ENCODE measurements around the gene ME1.

ME1 gene

GRCh38 chr6:83436674-83437073 is 5.8 kb upstream of the ME1 start:
- no peaks in the 10 kb centered on the region for H3K9me3 ChIP-seq (replicated peaks; ENCODE audit: insufficient read depth, low read length)
- no peak overlapping the region for H3K27ac ChIP-seq (ENCODE audit: low read length)
- TF ChIP-seq EZH2 (optimal IDR thresholded peaks at IDR 0.05; ENCODE audit: low read depth, low read length) (no peak), EZH2phosphoT487 (IDR thresholded peaks at IDR 0.05; ENCODE audit: low read length) (no peak), CTCF (IDR thresholded peaks at IDR 0.05; ENCODE audit: low read length) (no peak)
- H3K4me2 ChIP-seq (ENCODE audit: low read depth, low read length) = no peak overlapping the region
- no peaks in the 10 kb centered on the region for H3K27me3 ChIP-seq (replicated peaks; ENCODE audit: insufficient read depth, low read length)
- no peaks in the 10 kb centered on the region for H3K9me2 ChIP-seq (replicated peaks; ENCODE audit: insufficient read depth, low read length)
- no peaks in the 10 kb centered on the region for H4K20me1 ChIP-seq (ENCODE audit: insufficient read depth, low read length)
- peaks cover 10% of the 10 kb centered on the region for H3K4me1 ChIP-seq (ENCODE audit: low read length)
- H3K4me3 ChIP-seq (ENCODE audit: low read length) = no peak overlapping the region
- no peak for DNase-seq
- no peaks in the 10 kb centered on the region for H3K36me3 ChIP-seq (replicated peaks; ENCODE audit: insufficient read depth, low read length)
- no peak overlapping the region for H3K9ac ChIP-seq (ENCODE audit: low read length)
- no peak overlapping the region for H2AFZ ChIP-seq (ENCODE audit: low read length)
- peaks cover 12% of the 10 kb centered on the region; the same call in 1 of the 2 replicates for H3F3A ChIP-seq (ENCODE audit: insufficient read depth, low read length)
- H3K79me2 ChIP-seq (ENCODE audit: low read length) = no peaks in the 10 kb centered on the region

GRCh38 chr6:83433177-83433576 is 2.3 kb upstream of the ME1 start:
- Histone ChIP-seq H3F3A (ENCODE audit: insufficient read depth, low read length) (peaks cover 18% of the 10 kb centered on the region; the same call in 1 of the 2 replicates), H3K27ac (ENCODE audit: low read length) (no peak overlapping the region), H3K27me3 (replicated peaks; ENCODE audit: insufficient read depth, low read length) (no peaks in the 10 kb centered on the region), H3K9me3 (replicated peaks; ENCODE audit: insufficient read depth, low read length) (no peaks in the 10 kb centered on the region), H3K9me2 (replicated peaks; ENCODE audit: insufficient read depth, low read length) (no peaks in the 10 kb centered on the region), H3K4me1 (ENCODE audit: low read length) (peaks cover 14% of the 10 kb centered on the region), H3K79me2 (ENCODE audit: low read length) (peaks cover 20% of the 10 kb centered on the region), H3K4me3 (ENCODE audit: low read length) (no peak overlapping the region), H3K9ac (ENCODE audit: low read length) (no peak overlapping the region), H4K20me1 (ENCODE audit: insufficient read depth, low read length) (no peaks in the 10 kb centered on the region), H3K36me3 (replicated peaks; ENCODE audit: insufficient read depth, low read length) (no peaks in the 10 kb centered on the region), H3K4me2 (ENCODE audit: low read depth, low read length) (no peak overlapping the region), H2AFZ (ENCODE audit: low read length) (no peak overlapping the region)
- DNase-seq = no peak
- TF ChIP-seq EZH2phosphoT487 (IDR thresholded peaks at IDR 0.05; ENCODE audit: low read length) (no peak), EZH2 (optimal IDR thresholded peaks at IDR 0.05; ENCODE audit: low read depth, low read length) (no peak), CTCF (IDR thresholded peaks at IDR 0.05; ENCODE audit: low read length) (no peak)

GRCh38 chr6:83432636-83433035 is 1.8 kb upstream of the ME1 start:
- TF ChIP-seq EZH2phosphoT487 (IDR thresholded peaks at IDR 0.05; ENCODE audit: low read length) (no peak), EZH2 (optimal IDR thresholded peaks at IDR 0.05; ENCODE audit: low read depth, low read length) (no peak)
- Histone ChIP-seq H3K9me2 (replicated peaks; ENCODE audit: insufficient read depth, low read length) (no peaks in the 10 kb centered on the region), H3K4me3 (ENCODE audit: low read length) (no peak overlapping the region), H3K27me3 (replicated peaks; ENCODE audit: insufficient read depth, low read length) (no peaks in the 10 kb centered on the region), H3K4me2 (ENCODE audit: low read depth, low read length) (no peak overlapping the region), H3K79me2 (ENCODE audit: low read length) (peaks cover 23% of the 10 kb centered on the region), H2AFZ (ENCODE audit: low read length) (no peak overlapping the region), H3K9me3 (replicated peaks; ENCODE audit: insufficient read depth, low read length) (no peaks in the 10 kb centered on the region), H4K20me1 (ENCODE audit: insufficient read depth, low read length) (no peaks in the 10 kb centered on the region), H3K9ac (ENCODE audit: low read length) (no peak overlapping the region), H3K4me1 (ENCODE audit: low read length) (peaks cover 14% of the 10 kb centered on the region), H3K27ac (ENCODE audit: low read length) (no peak overlapping the region), H3F3A (ENCODE audit: insufficient read depth, low read length) (peaks cover 18% of the 10 kb centered on the region; the same call in 1 of the 2 replicates), H3K36me3 (replicated peaks; ENCODE audit: insufficient read depth, low read length) (no peaks in the 10 kb centered on the region)
- no peak for DNase-seq

GRCh38 chr6:83431545-83432155 is 799 bp upstream of the ME1 start:
- H3K4me3 ChIP-seq (ENCODE audit: low read length) = peak overlapping the region; percentile 93

More at GRCh38 chr6:83431545-83432155, 799 bp upstream of the ME1 start:
- TF ChIP-seq CTCF (IDR thresholded peaks at IDR 0.05; ENCODE audit: low read length) = no peak
- no peak for TF ChIP-seq EZH2 (optimal IDR thresholded peaks at IDR 0.05; ENCODE audit: low read depth, low read length)
- TF ChIP-seq EZH2phosphoT487 (IDR thresholded peaks at IDR 0.05; ENCODE audit: low read length) = no peak
- Histone ChIP-seq H3K79me2 (ENCODE audit: low read length) (peaks cover 23% of the 10 kb centered on the region), H3K36me3 (replicated peaks; ENCODE audit: insufficient read depth, low read length) (no peaks in the 10 kb centered on the region), H3F3A (ENCODE audit: insufficient read depth, low read length) (peaks cover 18% of the 10 kb centered on the region; the same call in 1 of the 2 replicates), H3K27ac (ENCODE audit: low read length) (peak overlapping the region; percentile 33; the same call in 1 of the 2 replicates), H3K9me3 (replicated peaks; ENCODE audit: insufficient read depth, low read length) (no peaks in the 10 kb centered on the region), H3K27me3 (replicated peaks; ENCODE audit: insufficient read depth, low read length) (no peaks in the 10 kb centered on the region), H3K9ac (ENCODE audit: low read length) (no peak overlapping the region), H2AFZ (ENCODE audit: low read length) (peak overlapping the region; percentile 88; the same call in 1 of the 2 replicates), H3K9me2 (replicated peaks; ENCODE audit: insufficient read depth, low read length) (no peaks in the 10 kb centered on the region), H4K20me1 (ENCODE audit: insufficient read depth, low read length) (no peaks in the 10 kb centered on the region), H3K4me1 (ENCODE audit: low read length) (peaks cover 14% of the 10 kb centered on the region), H3K4me2 (ENCODE audit: low read depth, low read length) (peak overlapping the region; percentile 91; the same call in 1 of the 2 replicates)
- no peak for DNase-seq
